ENCODE data around the gene IFNA6.
"Not testable (repeated sequence)": the region's sequence is repeated elsewhere in the genome, so short reads cannot be mapped to it uniquely, and the experiment has no call there.

The IFNA6 gene

DNA sequence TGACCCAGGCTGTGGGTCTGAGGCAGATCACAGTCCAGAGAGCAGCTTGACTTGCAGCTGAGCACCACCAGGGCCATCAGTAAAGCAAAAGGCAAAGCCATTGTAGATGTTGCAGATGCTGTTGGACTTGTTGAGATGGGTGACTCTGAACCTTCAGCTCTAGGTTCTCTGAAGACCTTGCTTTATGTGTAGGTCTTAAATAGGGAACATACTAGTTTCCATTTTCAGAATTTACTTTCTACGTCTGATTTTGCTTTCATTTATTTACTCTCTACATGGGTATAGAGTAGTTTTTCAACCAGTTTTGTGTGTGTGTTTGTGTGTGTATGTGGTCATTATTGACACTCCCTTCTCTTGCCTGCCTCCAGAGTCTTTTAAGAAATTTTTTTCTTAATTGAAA is at the start of gene IFNA6:
Gene IFNA6, minus strand, starts transcription at position 101 of the 400 bp plus-strand sequence. Its CDS starts 0 bp downstream, at position 101.
- DNase-seq = no peak

DNA sequence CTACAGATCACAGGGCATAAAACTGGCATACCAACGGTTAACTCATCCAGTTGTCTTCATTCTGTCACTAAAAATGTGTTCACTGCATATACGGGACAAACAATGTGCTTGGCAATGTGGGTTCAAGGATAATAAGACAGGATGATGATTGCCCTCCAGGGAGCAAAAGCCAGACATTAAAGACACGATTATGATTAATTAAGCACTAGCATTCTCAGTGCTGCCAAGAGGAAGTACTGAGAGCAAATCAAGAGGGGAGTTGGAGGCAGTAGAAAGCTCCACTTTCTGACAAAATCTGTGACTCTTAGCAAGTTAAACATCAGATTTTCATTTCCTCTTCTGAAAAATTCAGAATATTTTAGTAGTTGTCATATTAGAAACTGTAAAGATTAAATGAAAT is 49.3 kb upstream of the IFNA6 start:
- no peak for DNase-seq

DNA sequence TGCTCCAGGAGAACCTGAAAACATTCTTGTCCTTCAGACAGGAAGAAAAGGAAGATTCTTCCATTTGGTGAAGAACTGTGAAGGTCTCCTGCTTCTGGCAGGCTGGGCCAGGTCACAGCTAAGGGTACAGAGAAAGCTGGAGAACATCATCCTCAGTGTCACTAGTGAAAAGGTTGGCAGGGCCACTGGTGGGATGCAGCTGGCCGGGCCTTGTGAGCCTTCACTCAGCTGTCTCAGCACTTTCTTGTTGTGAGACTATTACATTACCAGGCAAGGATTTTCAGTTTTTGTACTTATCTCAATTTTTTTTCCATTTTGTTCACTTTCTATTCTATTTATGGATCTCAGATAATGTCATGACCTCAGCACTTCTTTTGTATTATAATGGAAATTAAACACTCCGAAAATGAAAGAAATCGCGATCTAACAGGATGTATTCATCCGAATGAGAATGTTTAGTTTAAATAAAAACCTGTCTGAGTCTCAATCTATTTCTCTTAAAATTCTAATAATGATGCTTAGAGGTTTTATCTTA is 48.3 kb upstream of the IFNA6 start:
- DNase-seq = no peak

DNA sequence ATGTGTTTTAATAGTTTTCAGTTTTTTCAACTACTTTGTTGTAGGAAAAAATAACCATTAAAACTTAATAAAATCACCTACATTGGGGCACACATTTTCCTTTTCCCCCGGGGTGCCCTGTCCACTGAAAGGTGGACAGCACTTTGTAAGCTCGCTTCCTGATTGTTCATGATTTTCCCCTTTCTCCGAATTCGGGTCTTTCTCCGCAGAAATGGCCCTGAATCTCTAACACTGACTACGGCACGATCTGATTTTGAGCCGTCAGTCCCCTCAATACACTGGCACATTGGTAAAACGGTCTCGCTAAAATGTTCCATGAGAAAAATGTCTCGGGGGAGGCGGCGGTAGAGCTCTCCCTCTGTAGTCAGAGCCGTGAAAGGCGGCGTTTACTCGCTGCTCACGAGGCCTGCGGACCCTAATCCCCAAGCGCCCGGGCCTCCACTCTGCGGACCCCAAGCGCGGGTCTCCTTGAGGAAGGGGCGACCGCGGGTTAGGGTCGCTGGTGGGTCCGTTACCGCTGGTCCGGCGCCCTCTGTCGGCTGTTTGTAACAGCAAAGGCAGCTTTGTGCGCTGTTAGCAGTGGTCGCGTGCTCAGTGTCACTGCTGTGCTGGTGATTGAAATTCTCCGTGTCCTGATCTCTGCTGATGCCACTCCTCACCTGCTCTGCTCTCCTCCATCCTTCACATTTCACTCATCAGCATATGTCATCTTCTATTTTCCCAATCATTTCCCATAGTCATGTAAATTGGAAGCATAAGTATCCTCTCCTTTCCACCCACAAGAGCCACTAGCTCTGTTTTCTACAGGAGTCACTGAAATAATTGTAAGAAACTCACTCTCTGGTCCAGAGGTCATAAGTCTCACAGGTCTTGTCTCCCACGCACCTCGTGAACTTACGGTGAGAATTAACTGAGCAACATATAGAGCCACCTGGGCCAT is 45.4 kb upstream of the IFNA6 start:
- DNase-seq = no peak

DNA sequence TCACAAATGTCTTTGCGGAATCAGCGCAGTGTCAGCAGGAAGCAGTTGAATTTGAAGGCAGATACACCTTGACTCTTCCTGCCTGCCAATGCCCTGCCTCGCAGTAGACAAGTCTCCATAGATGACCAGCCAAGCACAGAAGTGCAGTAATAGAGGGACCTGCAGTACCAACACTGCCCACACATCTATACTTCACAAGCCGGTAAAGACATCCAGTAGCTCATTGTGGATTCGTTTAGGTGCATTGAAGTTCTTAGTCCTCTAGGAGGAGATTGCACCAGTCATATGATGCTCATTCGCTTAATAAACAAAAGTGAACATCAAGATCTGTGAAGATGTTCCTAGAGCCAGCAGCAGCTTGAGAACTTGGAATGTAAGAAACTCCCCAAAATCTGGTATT is 41.6 kb upstream of the IFNA6 start:
- DNase-seq = no peak

DNA sequence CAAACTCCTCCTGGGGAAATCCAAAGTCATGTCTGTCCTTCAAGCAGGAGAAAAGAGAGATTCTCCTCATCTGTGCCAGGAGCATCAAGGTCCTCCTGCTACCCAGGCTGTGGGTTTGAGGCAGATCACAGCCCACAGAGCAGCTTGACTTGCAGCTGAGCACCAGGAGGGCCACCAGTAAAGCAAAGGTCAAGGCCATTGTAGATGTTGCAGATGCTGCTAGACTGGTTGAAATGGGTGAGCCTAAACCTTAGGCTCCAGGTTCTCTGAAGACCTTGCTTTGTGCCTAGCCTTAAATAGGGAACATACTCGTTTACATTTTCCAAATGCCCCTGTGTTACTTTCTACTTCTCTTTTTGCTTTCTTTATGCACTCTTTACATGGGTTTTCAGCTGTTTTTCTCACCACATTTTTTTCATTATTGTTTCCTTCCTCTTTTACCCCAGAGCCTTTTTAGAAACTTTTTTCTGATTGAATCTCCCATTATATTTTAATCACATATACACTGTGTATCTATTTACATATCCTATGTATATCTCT is 34.5 kb upstream of the IFNA6 start, which contains the start of gene IFNA2:
Gene IFNA2, minus strand, starts transcription at position 268 of the 540 bp plus-strand sequence. Its CDS starts 69 bp downstream, at position 199.
- no peak for DNase-seq

DNA sequence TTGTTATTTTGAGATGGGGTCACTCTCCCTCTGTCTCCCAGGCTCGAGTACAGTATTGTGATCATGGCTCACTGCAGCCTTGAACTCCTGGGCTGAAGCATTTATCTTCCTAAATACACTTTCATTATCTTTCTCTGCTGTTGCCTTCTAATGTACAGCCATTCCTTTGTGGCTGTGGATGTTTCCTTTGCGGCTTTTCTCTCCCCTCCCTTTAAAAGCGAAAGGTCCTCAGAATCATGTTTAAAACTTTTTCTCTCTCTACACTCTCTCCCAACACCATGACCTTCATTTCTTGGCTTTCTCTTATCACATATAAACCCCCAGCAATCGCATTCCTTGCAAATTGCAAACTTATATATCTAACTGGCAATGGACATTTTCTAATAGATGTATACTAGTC is 32.9 kb upstream of the IFNA6 start:
- DNase-seq = no peak

DNA sequence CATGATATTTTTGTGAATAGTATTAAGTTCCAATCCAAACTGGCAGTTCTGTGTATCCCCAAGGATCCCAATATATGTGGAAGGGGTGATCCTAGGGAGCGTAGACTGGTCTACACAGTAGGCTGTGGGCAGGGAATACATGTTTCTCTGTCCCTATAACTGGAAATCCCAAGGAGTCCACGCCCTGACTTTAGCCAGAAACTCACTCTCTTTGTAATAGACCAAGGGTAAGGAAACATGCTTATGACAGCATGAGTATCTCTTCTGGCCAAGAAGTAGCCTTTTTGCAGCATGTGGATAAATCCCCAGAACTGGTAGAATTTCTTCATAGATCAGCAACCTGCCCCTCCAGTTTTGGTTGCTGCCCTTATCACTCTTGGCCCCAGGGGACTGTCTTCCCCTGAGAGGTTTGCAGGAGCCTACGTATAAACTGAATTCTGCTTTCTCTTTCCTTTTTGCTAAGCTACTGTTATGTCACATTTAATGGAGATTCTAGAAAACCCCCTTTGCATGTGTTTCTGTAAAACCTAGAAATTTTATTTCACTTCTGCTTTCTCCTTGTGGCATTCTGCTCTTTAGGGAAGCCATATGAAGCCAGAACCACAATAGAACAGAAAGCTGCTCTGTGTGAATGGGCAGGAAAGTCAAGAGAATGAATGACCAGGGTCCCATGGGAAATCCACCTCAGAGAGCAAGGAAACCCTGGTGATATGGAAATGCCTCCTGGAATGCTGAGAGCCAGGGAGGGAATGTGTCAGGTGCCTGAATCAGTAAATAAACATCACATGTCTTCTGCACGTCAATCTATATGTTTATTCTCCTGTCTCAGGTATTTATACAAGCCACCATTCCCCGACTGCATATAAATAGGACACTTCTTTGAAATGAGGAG is 31.0 kb upstream of the IFNA6 start:
- no peak for DNase-seq

DNA sequence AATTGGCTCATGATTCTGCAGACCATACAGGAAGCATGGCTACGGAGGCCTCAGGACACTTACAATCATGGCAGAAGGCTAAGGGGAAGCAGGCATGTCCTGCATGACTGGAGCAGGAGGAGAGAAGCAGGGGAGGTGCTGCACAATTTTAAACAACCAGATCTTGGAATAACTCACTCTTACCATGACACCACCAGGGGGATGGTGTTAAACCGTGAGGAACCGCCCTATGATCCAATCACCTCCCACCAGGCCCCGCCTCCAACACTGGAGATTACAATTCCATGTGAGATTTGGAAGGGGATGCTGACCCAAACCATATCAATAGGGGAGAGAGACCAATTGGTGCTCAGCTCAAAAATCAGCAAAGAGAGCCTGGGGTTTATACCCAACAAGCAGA is 20.8 kb upstream of the IFNA6 start:
- not testable (repeated sequence) for DNase-seq

DNA sequence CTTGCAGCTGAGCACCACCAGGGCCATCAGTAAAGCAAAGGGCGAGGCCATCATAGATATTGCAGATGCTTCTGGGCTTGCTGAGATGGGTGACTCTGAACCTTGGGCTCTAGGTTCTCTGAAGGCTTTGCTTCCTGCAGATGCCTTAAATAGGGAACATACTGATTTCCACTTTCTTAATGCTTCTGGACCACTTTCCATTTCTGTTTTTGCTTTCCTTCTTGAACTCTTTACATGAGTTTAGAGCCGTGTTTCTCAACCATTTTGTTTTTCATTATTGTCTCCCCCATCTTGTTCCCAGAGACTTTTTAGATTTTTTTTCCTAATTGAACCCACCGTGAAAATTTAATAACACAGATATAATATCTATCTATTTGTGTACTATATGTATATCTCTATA is 17.3 kb upstream of the IFNA6 start, which contains the start of gene IFNA13:
Gene IFNA13, minus strand, starts transcription at position 101 of the 400 bp plus-strand sequence. Its CDS starts 47 bp downstream, at position 54.
- no peak for DNase-seq

DNA sequence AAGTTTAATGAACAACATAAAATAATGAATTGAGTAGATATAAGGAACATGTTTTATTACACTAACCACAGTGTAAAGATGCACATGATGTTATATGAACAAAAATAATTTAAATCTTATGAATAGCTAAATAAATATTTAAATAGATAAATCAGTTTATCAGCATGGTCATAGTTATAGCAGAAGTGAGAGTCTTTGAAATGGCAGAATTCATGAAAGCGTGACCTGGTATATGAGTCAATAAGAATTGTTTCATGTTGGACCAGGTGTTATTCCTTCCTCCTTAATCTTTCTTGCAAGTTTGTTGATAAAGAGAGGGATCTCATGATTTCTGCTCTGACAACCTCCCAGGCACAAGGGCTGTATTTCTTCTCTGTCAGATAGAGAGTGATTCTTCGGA is 16.5 kb upstream of the IFNA6 start:
- DNase-seq = not testable (repeated sequence)

DNA sequence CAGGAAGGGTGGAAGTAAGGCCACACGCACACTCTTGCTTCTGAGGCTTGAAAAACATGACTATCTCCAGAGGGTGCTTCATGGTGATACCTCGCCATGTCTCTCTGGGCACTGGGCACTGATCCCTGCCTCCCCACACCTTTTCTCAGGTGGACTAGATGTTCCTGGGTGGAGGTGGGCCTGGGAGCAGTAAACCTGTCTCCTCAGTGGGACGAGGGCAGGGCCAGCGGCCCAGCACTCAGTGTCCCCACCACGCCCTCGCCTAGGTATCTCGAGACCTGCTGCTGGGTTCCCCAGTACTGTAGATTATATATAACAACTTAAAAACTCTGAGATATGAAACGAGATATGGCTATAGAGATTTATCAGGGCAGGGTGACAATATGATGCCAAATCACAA is 11.6 kb upstream of the IFNA6 start:
- no peak for DNase-seq

DNA sequence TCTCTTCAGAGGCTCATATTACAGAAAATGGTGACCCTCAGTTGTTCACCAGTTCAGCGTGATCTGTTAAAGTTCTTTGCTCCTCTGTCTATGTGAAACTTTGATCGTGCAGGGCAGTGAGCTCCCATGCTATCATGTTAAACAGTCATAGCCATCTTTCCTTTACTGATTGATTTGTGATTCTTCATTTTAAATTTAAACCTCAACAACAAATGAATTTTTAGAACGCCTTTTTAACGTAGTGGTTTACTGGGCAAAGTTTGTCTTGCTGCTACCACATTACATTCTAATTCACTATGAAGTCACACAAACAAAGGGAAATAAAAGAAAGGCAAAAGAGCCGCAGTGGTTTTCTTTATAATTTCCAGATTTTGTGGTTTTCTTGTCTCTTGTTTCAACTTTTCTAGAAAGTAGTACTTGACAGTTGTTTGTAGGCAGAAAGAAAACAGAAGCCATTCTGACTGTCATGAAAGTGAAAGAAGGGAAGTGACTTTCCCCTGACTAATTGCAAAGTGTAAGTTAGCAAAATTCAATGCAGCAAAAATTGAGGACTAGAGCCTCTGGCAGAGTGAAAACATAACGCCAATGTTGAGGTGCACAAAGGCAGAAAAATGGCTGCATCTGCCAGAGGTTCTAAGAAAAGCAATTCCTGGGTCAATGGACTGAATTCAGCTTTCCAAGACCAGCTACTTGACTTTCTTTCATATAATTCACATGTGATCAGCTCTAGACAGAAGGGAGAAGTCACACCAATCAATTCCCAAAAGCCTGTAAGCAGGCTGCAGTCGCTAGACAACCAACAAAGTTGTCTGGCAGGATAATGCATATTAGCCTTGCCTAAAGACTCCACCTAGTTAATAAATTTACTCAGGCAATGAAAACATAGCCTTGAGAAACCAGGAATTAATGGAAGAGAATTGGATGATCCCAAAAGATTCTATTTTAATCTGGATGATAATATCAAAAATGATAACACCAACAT is 7.1 kb upstream of the IFNA6 start:
- no peak for DNase-seq

DNA sequence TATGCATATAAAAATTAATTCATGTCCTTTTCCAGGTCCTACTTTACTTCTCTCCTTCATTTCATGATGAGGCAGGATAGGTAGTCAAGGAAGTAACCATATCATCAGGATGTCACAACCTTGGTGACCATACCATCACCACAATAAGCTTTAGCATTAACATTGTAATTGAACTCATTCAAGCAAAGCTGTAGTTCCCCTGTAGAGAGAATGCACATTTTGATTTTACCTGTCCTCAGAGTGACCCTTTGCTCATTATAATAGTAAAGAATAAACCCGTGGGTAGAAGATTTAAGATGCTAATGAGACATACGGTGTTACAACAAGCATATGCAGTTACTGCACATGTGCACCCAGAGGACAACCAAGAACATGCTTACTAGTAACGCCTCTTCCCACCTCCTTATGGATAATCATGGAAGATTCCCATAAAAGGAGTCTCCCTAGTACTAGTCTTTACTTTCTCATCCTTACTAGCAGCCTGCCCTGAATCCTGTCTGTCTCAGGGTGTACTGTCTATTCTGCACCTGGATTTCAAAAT is 2.2 kb downstream of the IFNA6 start:
- DNase-seq = no peak

DNA sequence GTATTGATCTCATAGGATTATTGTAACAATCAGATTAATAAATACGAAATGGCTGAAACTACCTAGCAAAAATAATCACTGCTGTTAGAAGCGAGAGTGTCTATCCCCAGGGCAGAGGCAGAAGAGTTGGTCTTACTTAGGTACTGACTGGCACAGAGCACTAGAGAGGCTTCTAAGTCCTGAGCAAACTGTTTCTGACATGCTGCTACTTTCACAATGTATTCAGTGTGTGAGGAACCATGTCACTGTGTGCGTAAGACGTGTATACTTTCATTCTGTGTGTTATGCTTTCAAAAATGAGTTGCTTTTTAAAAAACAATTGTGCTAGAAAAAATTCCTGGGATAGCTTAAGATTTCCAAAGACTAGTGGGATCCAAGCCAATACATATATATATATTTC is 10.0 kb downstream of the IFNA6 start:
- no peak for DNase-seq

DNA sequence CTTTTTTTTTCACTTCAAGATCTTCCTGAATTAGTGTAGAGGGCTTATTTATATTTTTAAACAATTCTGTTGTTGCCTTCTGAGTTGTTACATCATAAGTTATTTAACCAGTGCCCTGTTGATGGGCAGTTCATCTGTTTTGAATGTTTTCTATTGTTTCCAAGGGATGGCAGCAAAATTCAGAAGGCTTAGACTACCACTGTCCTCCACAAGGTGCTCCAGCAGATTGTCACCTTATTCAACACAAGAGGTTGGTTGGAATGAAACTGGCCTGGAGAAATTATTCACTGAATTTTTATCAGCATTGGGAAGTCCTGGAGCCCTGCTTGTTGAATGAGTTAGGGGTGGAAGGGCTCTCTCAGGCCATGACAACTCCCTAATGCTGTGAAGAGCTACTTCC is 14.2 kb downstream of the IFNA6 start:
- DNase-seq = no peak

DNA sequence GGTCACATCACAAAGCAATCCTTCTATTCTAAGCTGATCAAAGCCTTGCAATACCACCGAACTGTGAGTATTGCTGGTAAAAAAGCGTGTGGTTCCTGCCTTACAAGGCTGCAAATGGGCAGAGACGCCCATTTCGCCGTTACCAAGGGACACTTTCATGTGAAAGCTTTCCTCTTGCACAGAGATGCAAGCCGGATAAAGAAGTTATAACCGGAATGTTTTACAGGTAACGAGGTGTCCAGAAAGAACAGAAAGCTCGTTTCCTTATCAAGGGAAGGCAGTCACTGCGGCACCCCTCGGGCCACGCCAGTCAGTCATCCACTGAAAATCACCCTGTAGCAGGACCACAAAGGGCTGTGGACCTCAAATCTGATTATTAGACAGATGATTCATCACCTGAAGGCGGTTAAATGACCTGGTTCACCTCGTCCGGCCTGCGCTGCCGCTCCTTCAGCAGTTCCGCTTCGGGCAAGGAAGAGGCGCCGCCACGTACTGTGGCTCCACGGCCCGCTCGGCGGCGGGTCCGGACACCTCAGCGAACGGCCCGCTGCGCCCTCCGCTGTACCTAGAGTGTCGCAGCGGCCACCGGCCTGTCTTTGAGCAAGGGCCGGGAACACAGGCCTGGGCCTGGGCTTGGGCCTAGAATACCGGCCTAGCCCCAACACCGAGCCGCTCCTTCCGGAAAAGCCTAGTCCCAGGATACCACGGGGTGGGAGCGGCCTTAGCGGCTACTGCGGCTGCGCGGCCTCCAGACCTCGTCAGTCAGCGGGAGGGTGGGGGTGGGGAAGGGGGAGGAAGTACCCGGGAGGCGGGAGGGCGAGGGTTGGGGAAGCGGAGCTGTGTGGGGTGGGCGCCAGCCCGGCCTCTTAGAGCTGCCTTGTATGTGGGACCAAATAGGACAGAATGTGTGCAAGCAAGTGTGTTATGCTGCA is 15.7 kb downstream of the IFNA6 start, which contains the start of gene KLHL9:
Gene KLHL9, minus strand, starts transcription at position 704 of the 932 bp plus-strand sequence. Its CDS starts 545 bp downstream, at position 159.
- DNase-seq = peak; percentile 57

DNA sequence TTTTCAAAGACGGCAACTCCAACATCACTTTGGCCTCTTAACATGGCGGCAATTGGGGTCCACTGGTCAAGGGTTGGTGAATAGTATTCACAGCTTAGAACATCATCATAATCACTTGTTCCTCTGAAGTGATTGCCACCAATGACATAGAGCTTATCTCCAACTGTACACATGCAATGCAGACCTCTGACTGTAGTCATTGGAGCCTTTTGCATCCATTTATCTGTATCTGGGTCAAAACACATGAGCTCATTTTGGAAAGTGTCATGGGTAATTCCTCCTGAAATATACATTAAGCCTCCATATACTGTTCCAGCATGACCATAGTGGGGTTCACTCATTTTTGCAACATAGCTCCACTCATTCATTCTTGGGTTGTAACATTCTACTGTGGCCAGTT is 17.5 kb downstream of the IFNA6 start:
- DNase-seq = no peak

DNA sequence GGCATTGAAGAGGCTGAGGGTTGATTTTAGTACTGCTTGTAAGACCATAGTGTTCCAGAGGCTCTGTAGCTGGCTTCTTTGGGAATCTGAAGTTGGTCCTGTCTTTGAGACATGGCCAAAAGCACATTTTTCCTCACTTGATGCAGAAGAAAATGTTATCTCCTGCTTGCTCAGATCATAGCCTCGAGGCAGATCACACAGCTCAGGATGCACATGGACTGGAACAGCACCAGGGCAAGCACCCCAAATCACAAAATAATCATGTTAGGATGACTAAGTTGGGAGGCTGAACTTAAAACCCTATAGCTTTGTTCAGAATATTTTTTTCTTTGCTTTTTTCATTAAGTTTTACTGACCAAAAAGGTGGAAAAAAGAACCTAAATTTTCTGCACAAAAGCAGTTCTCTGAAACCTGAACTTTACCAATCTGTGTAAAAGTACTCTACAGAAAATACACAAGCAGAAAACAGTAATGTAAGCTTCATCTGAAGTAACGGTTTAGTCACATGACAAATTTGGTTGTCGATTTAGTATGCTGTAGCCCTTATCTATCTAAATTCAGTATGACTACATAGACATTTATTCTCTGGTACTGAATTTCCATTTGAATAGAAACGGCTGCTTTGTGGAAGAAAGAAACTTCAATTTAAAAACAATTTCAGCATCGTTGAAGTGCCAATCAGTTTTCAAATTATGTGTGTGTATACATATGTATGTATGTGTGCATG is 18.8 kb downstream of the IFNA6 start:
- DNase-seq = no peak

Measured in NCI-H510A (cell line).